Measurements from ENCODE around the gene RAD51AP1. TPM values are rescaled to one million over a fixed set of nuclear protein-coding genes. Genes with fewer than 3 reads are reported as not detected.
A peak's percentile ranks its signal among the peaks of the same experiment; 100 is the strongest.

The RAD51AP1 gene
- total RNA-seq, 1 experiment from 2014 or later = 59.4 TPM

- Histone ChIP-seq H3K27ac (ENCODE audit: insufficient read length, low read depth, low read length) (no peak overlapping the region), H3K4ac (ENCODE audit: low read depth, low read length) (no peak overlapping the region), H3K23me2 (ENCODE audit: insufficient read length, low read depth, low read length, poor library complexity, severe bottlenecking) (no peaks in the 10 kb centered on the region), H3K79me1 (ENCODE audit: insufficient read depth, low read depth, low read length, poor library complexity, severe bottlenecking) (peaks cover 3% of the 10 kb centered on the region), H3K9me3 (ENCODE audit: control insufficient read depth, low read depth, low read length) (no peaks in the 10 kb centered on the region), H3K27me3 (ENCODE audit: insufficient read depth, low read length) (no peaks in the 10 kb centered on the region), H2BK5ac (ENCODE audit: insufficient read length, low read length) (no peak overlapping the region), H3K4me1 (ENCODE audit: insufficient read depth, low read length) (0 out of 2 replicates have a peak, but pooled peaks cover 5% of the 10 kb centered on the region), H2AK5ac (ENCODE audit: insufficient read length, low read length) (no peak overlapping the region), H4K5ac (ENCODE audit: insufficient read length, low read depth, low read length) (no peak overlapping the region), H4K20me1 (ENCODE audit: control insufficient read depth, insufficient read depth, insufficient read length) (no peaks in the 10 kb centered on the region), H3K18ac (ENCODE audit: insufficient read length, low read depth, low read length) (no peak overlapping the region), H3K56ac (ENCODE audit: insufficient read length, low read depth, low read length) (no peak overlapping the region), H4K91ac (ENCODE audit: insufficient read length, low read depth, low read length) (no peak overlapping the region), H2BK12ac (ENCODE audit: insufficient read length, low read depth, low read length) (no peak overlapping the region), H3K79me2 (ENCODE audit: insufficient read depth, low read length) (peaks cover 8% of the 10 kb centered on the region; the same call in 1 of the 2 replicates), H3K4me2 (ENCODE audit: insufficient read depth, insufficient read length, low read length) (peak overlapping the region; percentile 86), H4K8ac (replicated peaks; ENCODE audit: insufficient read length, low read depth, low read length) (no peak overlapping the region), H3K9ac (ENCODE audit: extremely low read depth, insufficient read length, low read length) (peak overlapping the region; percentile 99), H3T11ph (ENCODE audit: low read length) (no peak overlapping the region), H2BK120ac (ENCODE audit: low read depth, low read length, poor library complexity, severe bottlenecking) (no peak overlapping the region), H2AFZ (ENCODE audit: low read length) (no peak overlapping the region), H2BK15ac (ENCODE audit: low read depth, low read length) (no peak overlapping the region), H3K23ac (ENCODE audit: insufficient read length, low read depth, low read length) (no peak overlapping the region), H3K14ac (ENCODE audit: insufficient read depth, low read length) (no peak overlapping the region), H2BK20ac (ENCODE audit: low read depth, low read length, poor library complexity, severe bottlenecking) (no peak overlapping the region)
- no peak for TF ChIP-seq CTCF (conservative IDR thresholded peaks at IDR 0.05)
- no peaks in the 10 kb centered on the region for H3K27me3 Mint-ChIP-seq (ENCODE audit: low read depth)
- peak overlapping the region; percentile 95 to 97 for H3K4me3 Mint-ChIP-seq
- peaks cover 1 to 29% (median 26%) of the 10 kb centered on the region in 3 experiments; a peak in 6 of 7 replicates for H3K36me3 Mint-ChIP-seq (ENCODE audit: insufficient read depth in 1 of 3, low read depth in 3 of 3)
- H3K9me3 Mint-ChIP-seq = no peaks in the 10 kb centered on the region
- no peak for DNase-seq
- H3K4me1 Mint-ChIP-seq = peaks cover 14 to 15% of the 10 kb centered on the region in 2 experiments
- peak overlapping the region in 1 of 3 experiments; percentile 100; a peak in 1 of 7 replicates for H3K27ac Mint-ChIP-seq
- no CpG with 5 or more reads among the region's 3 CpGs for WGBS (ENCODE audit: extremely low coverage, insufficient read length, low lambda C conversion rate)
Measured at GRCh38 chr12:4540170-4540569, 1.5 kb downstream of the RAD51AP1 start.

Measured in H9 (cell line).